Activated CD4-positive, alpha-beta T cell treated with anti-CD3 and anti-CD28 coated beads for 36 hours (primary cell): ENCODE results near the gene GTPBP3. TPM values are rescaled to one million over a fixed set of nuclear protein-coding genes. Genes with fewer than 3 reads are reported as not detected.
A peak's percentile ranks its signal among the peaks of the same experiment; 100 is the strongest.

Experiments
- ATAC-seq: fragments of 200-7000 bp; cut with Tn5 transposase; one replicate; pipeline ENCODE4 v1.10.0; 2021; ENCODE audit warnings: mild to moderate bottlenecking, moderate library complexity
- CTCF ChIA-PET: fragments of 350-600 bp; sonication (Branson Sonifier 250); formaldehyde crosslinking; loops from one replicate; lab custom pipeline; 2021; ENCODE audit warnings: antibody characterized with exemption; lab: Charles Lee
- POLR2A ChIA-PET: fragments of 350-600 bp; sonication (Branson Sonifier 250); formaldehyde crosslinking; loops from one replicate; lab custom pipeline; 2021; ENCODE audit warnings: antibody characterized with exemption, inconsistent platforms; lab: Charles Lee
- DNase-seq: peaks from one replicate; pipeline ENCODE4 v3.0.0-alpha.2; 2020
- H3K27ac Mint-ChIP-seq: one replicate; pipeline ENCODE4 v1.8.0; 2021; ENCODE audit warnings: mixed read lengths
- H3K27me3 Mint-ChIP-seq: one replicate; pipeline ENCODE4 v1.8.0; 2021; ENCODE audit warnings: mixed read lengths
- H3K36me3 Mint-ChIP-seq: one replicate; pipeline ENCODE4 v1.8.0; 2021; ENCODE audit warnings: low read depth, mixed read lengths
- H3K4me1 Mint-ChIP-seq: one replicate; pipeline ENCODE4 v1.8.0; 2021; ENCODE audit warnings: mixed read lengths
- H3K4me3 Mint-ChIP-seq: one replicate; pipeline ENCODE4 v1.8.0; 2021; ENCODE audit warnings: mild to moderate bottlenecking, moderate library complexity, mixed read lengths
- H3K9me3 Mint-ChIP-seq: one replicate; pipeline ENCODE4 v1.8.0; 2021; ENCODE audit warnings: low read depth, mixed read lengths
- intact Hi-C, 2 experiments: fragments of 100-400 bp; cut with DNase I in 1 of 2; cut with micrococcal nuclease in 1 of 2; formaldehyde crosslinking; loops; one replicate each; pipeline versions ENCODE4 v1.14.2 to v1.15.1; 2022 to 2024; cut with DNase I, micrococcal nuclease
- total RNA-seq, 2 experiments: library from RNA; stranded (reverse); gene quantifications; one replicate each; pipeline ENCODE4 v1.2.3, GENCODE V29; 2021

GTPBP3 gene
- total RNA-seq, 2 experiments from 2014 or later, result 37.3 to 39.8 TPM

- Mint-ChIP-seq H3K4me1 (peaks cover 42% of the 10 kb centered on the region), H3K36me3 (peaks cover 9% of the 10 kb centered on the region), H3K27me3 (no peaks in the 10 kb centered on the region), H3K27ac (peak within 1 kb of the TSS; percentile 90), H3K4me3 (peak within 1 kb of the TSS; percentile 95), H3K9me3 (no peaks in the 10 kb centered on the region)
- ATAC-seq (peak; percentile 82), DNase-seq (peak; percentile 100)
- ChIA-PET POLR2A (interaction anchor here (0.5 to 1.8 kb wide), 12 partner anchors 8 to 1233 kb away, joined by 3 to 11 read pairs (median 4); partner anchors contain the start of genes ANO8, BABAM1, BST2 and MVB12A), CTCF (interaction anchor here (0.6 to 3.6 kb wide), 9 partner anchors 12 to 992 kb away, joined by 3 to 13 read pairs (median 5); partner anchors contain the start of genes BABAM1 and MVB12A)
- intact Hi-C loops, result loop anchor here (1.0 to 5.0 kb wide), 13 partner anchors 17 to 767 kb away; partner anchors contain the start of genes GTPBP3 (in 2 of the 2), BABAM1 (in 1 of the 2), CHERP (in 1 of the 2) and HAUS8 (in 1 of the 2)
Measured at GRCh38 chr19:17309198-17309964, 28.0 kb upstream of the GTPBP3 start, which contains the start of gene DDA1. DDA1 (plus strand) TSS chr19:17309563; CDS start chr19:17309655, 92 bp downstream.

GRCh38 chr19:17309965-17310461 lies 27.3 kb upstream of the GTPBP3 start:
- ChIA-PET POLR2A (interaction anchor here (1.0 to 1.8 kb wide), 2 partner anchors 25 to 95 kb away, joined by 5 to 11 read pairs; partner anchors contain the start of genes ANO8 and BST2), CTCF (interaction anchor here (0.8 to 3.6 kb wide), 5 partner anchors 11 to 79 kb away, joined by 3 to 13 read pairs (median 3); partner anchors contain the start of gene ANO8)
- peak overlapping the region; percentile 90 for H3K27ac Mint-ChIP-seq
- peaks cover 39% of the 10 kb centered on the region for H3K4me1 Mint-ChIP-seq
- no peaks in the 10 kb centered on the region for H3K9me3 Mint-ChIP-seq
- intact Hi-C loops, result loop anchor here (1.0 to 5.0 kb wide), 13 partner anchors 18 to 768 kb away; partner anchors contain the start of genes GTPBP3 (in 2 of the 2), BABAM1 (in 1 of the 2), CHERP (in 1 of the 2) and HAUS8 (in 1 of the 2)
- H3K4me3 Mint-ChIP-seq, result peak overlapping the region; percentile 95
- ATAC-seq (no peak), DNase-seq (peak; percentile 51)
- H3K27me3 Mint-ChIP-seq, result no peaks in the 10 kb centered on the region
- peaks cover 12% of the 10 kb centered on the region for H3K36me3 Mint-ChIP-seq

GRCh38 chr19:17311455-17312188 lies 25.7 kb upstream of the GTPBP3 start:
- Mint-ChIP-seq H3K9me3 (no peaks in the 10 kb centered on the region), H3K4me1 (peaks cover 32% of the 10 kb centered on the region), H3K4me3 (peak overlapping the region; percentile 32), H3K36me3 (peaks cover 22% of the 10 kb centered on the region), H3K27me3 (no peaks in the 10 kb centered on the region), H3K27ac (no peak overlapping the region)
- intact Hi-C loops, result no loop called here
- DNase-seq (no peak), ATAC-seq (no peak)
- CTCF ChIA-PET, result interaction anchor here (0.7 to 0.8 kb wide), 3 partner anchors 18 to 300 kb away, joined by 3 to 4 read pairs (median 3); no protein-coding TSS in a partner anchor
- POLR2A ChIA-PET, result no interaction called here

GRCh38 chr19:17312189-17313113 lies 24.9 kb upstream of the GTPBP3 start:
- Mint-ChIP-seq H3K4me3 (no peak overlapping the region), H3K4me1 (peaks cover 28% of the 10 kb centered on the region), H3K36me3 (peaks cover 22% of the 10 kb centered on the region), H3K9me3 (no peaks in the 10 kb centered on the region), H3K27me3 (no peaks in the 10 kb centered on the region), H3K27ac (no peak overlapping the region)
- intact Hi-C loops, result no loop called here
- ChIA-PET POLR2A (no interaction called here), CTCF (interaction anchor here (1.0 kb wide), 1 partner anchor 52 kb away, joined by 3 read pairs; no protein-coding TSS in a partner anchor)
- no peak for DNase-seq
- no peak for ATAC-seq

GRCh38 chr19:17314007-17314593 lies 23.3 kb upstream of the GTPBP3 start:
- Mint-ChIP-seq H3K36me3 (peaks cover 22% of the 10 kb centered on the region), H3K4me1 (peaks cover 20% of the 10 kb centered on the region), H3K27ac (no peak overlapping the region), H3K4me3 (no peak overlapping the region), H3K27me3 (no peaks in the 10 kb centered on the region), H3K9me3 (no peaks in the 10 kb centered on the region)
- no peak for ATAC-seq
- no peak for DNase-seq
- ChIA-PET CTCF (no interaction called here), POLR2A (no interaction called here)
- intact Hi-C loops, result no loop called here

- Mint-ChIP-seq H3K4me3 (no peak overlapping the region), H3K36me3 (peaks cover 32% of the 10 kb centered on the region), H3K27ac (no peak overlapping the region), H3K27me3 (no peaks in the 10 kb centered on the region), H3K4me1 (peaks cover 3% of the 10 kb centered on the region), H3K9me3 (no peaks in the 10 kb centered on the region)
- ATAC-seq (no peak), DNase-seq (no peak)
- CTCF ChIA-PET, result no interaction called here
- intact Hi-C loops, result no loop called here
- POLR2A ChIA-PET, result interaction anchor here (0.7 to 1.0 kb wide), 2 partner anchors 10 to 23 kb away, joined by 4 read pairs; partner anchors contain the start of gene DDA1
Measured at GRCh38 chr19:17318966-17319365, 18.4 kb upstream of the GTPBP3 start.

- ATAC-seq, result no peak
- H3K4me3 Mint-ChIP-seq, result no peak overlapping the region
- H3K4me1 Mint-ChIP-seq, result peaks cover 3% of the 10 kb centered on the region
- no peaks in the 10 kb centered on the region for H3K9me3 Mint-ChIP-seq
- H3K36me3 Mint-ChIP-seq, result peaks cover 27% of the 10 kb centered on the region
- no peak for DNase-seq
- ChIA-PET CTCF (no interaction called here), POLR2A (interaction anchor here (1.1 kb wide), 1 partner anchor 53 kb away, joined by 3 read pairs; no protein-coding TSS in a partner anchor)
- intact Hi-C loops, result no loop called here
- no peaks in the 10 kb centered on the region for H3K27me3 Mint-ChIP-seq
- no peak overlapping the region for H3K27ac Mint-ChIP-seq
Measured at GRCh38 chr19:17319473-17320238, 17.7 kb upstream of the GTPBP3 start.

- H3K27me3 Mint-ChIP-seq, result no peaks in the 10 kb centered on the region
- H3K4me1 Mint-ChIP-seq, result peaks cover 3% of the 10 kb centered on the region
- ChIA-PET CTCF (interaction anchor here (1.0 kb wide), 1 partner anchor 11 kb away, joined by 3 read pairs; the partner anchor contains the start of gene DDA1), POLR2A (interaction anchor here (1.1 kb wide), 1 partner anchor 52 kb away, joined by 3 read pairs; no protein-coding TSS in a partner anchor)
- H3K4me3 Mint-ChIP-seq, result no peak overlapping the region
- intact Hi-C loops, result no loop called here
- ATAC-seq, result no peak
- no peak overlapping the region for H3K27ac Mint-ChIP-seq
- H3K36me3 Mint-ChIP-seq, result peaks cover 26% of the 10 kb centered on the region
- DNase-seq, result no peak
- H3K9me3 Mint-ChIP-seq, result no peaks in the 10 kb centered on the region
Measured at GRCh38 chr19:17320435-17320834, 16.9 kb upstream of the GTPBP3 start.

GRCh38 chr19:17321655-17322489 lies 15.5 kb upstream of the GTPBP3 start:
- ChIA-PET CTCF (no interaction called here), POLR2A (interaction anchor here (0.7 to 0.9 kb wide), 2 partner anchors 13 to 248 kb away, joined by 3 read pairs; partner anchors contain the start of gene DDA1)
- no peak overlapping the region for H3K27ac Mint-ChIP-seq
- ATAC-seq (no peak), DNase-seq (no peak)
- no peaks in the 10 kb centered on the region for H3K27me3 Mint-ChIP-seq
- H3K36me3 Mint-ChIP-seq, result peaks cover 16% of the 10 kb centered on the region
- intact Hi-C loops, result no loop called here
- H3K4me3 Mint-ChIP-seq, result no peak overlapping the region
- H3K9me3 Mint-ChIP-seq, result no peaks in the 10 kb centered on the region
- H3K4me1 Mint-ChIP-seq, result peaks cover 3% of the 10 kb centered on the region
